ENCODE results near the gene SLC9A9. TPM values are rescaled to one million over a fixed set of nuclear protein-coding genes. Genes with fewer than 3 reads are reported as not detected.

Gene SLC9A9
- total RNA-seq, 8 experiments from 2014 or later = 0.29 to 11.3 (median 5.9) TPM

- no peak for ATAC-seq (replicated peaks in 6 of 8)
- in situ Hi-C loops (cut with MboI; ENCODE audit: low pct_unique_long_range_greater_than_20kb in 2 of 9, low sequenced_read_pairs in 9 of 9, unreplicated experiment in 9 of 9) = loop anchor here in 2 of 9 experiments (25.0 kb wide), 2 partner anchors 303 to 428 kb away; no protein-coding TSS in a partner anchor
- no peak overlapping the region for H3K27ac ChIP-seq
- no peak overlapping the region for H3K4me3 ChIP-seq
- WGBS, 10 experiments = 67 to 100% (median 95%) methylated on average over 1 to 4 of the region's 4 CpGs
- peaks cover 11 to 30% of the 10 kb centered on the region in 2 donors for H3K4me1 ChIP-seq (replicated peaks in 1 of 2)
Measured at GRCh38 chr3:143334231-143334630, 514.0 kb downstream of the SLC9A9 start.

GRCh38 chr3:143333367-143333766 is 514.9 kb downstream of the SLC9A9 start:
- in situ Hi-C loops (cut with MboI; ENCODE audit: low pct_unique_long_range_greater_than_20kb in 2 of 9, low sequenced_read_pairs in 9 of 9, unreplicated experiment in 9 of 9) = loop anchor here in 2 of 9 experiments (25.0 kb wide), 2 partner anchors 304 to 429 kb away; no protein-coding TSS in a partner anchor
- 0 to 80% (median 55%) methylated on average over 1 to 2 of the region's 2 CpGs; no CpG with 5 or more reads in 3 of the 10 experiments for WGBS, 10 experiments
- Histone ChIP-seq H3K27ac (no peak overlapping the region), H3K4me1 (replicated peaks in 1 of 2) (peaks cover 9 to 28% of the 10 kb centered on the region in 2 donors), H3K4me3 (no peak overlapping the region)
- ATAC-seq (replicated peaks in 6 of 8) = no peak

GRCh38 chr3:143332026-143332425 is 516.2 kb downstream of the SLC9A9 start:
- ATAC-seq (replicated peaks in 6 of 8) = no peak
- in situ Hi-C loops (cut with MboI; ENCODE audit: low pct_unique_long_range_greater_than_20kb in 2 of 9, low sequenced_read_pairs in 9 of 9, unreplicated experiment in 9 of 9) = loop anchor here in 2 of 9 experiments (25.0 kb wide), 2 partner anchors 305 to 430 kb away; no protein-coding TSS in a partner anchor
- WGBS, 10 experiments = 0 to 80% (median 50%) methylated on average over 1 of the region's 1 CpG; no CpG with 5 or more reads in 3 of the 10 experiments
- Histone ChIP-seq H3K4me1 (replicated peaks in 1 of 2) (peaks cover 9 to 28% of the 10 kb centered on the region in 2 donors), H3K4me3 (no peak overlapping the region), H3K27ac (no peak overlapping the region)

- Histone ChIP-seq H3K4me1 (replicated peaks in 1 of 2) (peaks cover 9 to 28% of the 10 kb centered on the region in 2 donors), H3K4me3 (no peak overlapping the region), H3K27ac (no peak overlapping the region)
- peak in 6 of 8 experiments; percentile 58 to 77 (median 70) for ATAC-seq (replicated peaks in 6 of 8)
- in situ Hi-C loops (cut with MboI; ENCODE audit: low pct_unique_long_range_greater_than_20kb in 2 of 9, low sequenced_read_pairs in 9 of 9, unreplicated experiment in 9 of 9) = loop anchor here in 2 of 9 experiments (25.0 kb wide), 2 partner anchors 306 to 431 kb away; no protein-coding TSS in a partner anchor
- WGBS, 10 experiments = 0 to 92% (median 57%) methylated on average over 2 to 5 of the region's 5 CpGs; no CpG with 5 or more reads in 2 of the 10 experiments
Measured at GRCh38 chr3:143331350-143331749, 516.9 kb downstream of the SLC9A9 start.

- Histone ChIP-seq H3K27ac (no peak overlapping the region), H3K4me3 (no peak overlapping the region), H3K4me1 (replicated peaks in 1 of 2) (peaks cover 9 to 28% of the 10 kb centered on the region in 2 donors)
- peak in 6 of 8 experiments; percentile 1 to 46 (median 20) for ATAC-seq (replicated peaks in 6 of 8)
- in situ Hi-C loops (cut with MboI; ENCODE audit: low pct_unique_long_range_greater_than_20kb in 2 of 9, low sequenced_read_pairs in 9 of 9, unreplicated experiment in 9 of 9) = loop anchor here in 2 of 9 experiments (25.0 kb wide), 2 partner anchors 307 to 432 kb away; no protein-coding TSS in a partner anchor
- 0 to 75% (median 0%) methylated on average over 1 to 2 of the region's 2 CpGs; no CpG with 5 or more reads in 2 of the 10 experiments for WGBS, 10 experiments
Measured at GRCh38 chr3:143330296-143330868, 517.9 kb downstream of the SLC9A9 start.

GRCh38 chr3:143329567-143330211 is 518.6 kb downstream of the SLC9A9 start:
- Histone ChIP-seq H3K4me1 (replicated peaks in 1 of 2) (peaks cover 9 to 28% of the 10 kb centered on the region in 2 donors), H3K4me3 (no peak overlapping the region), H3K27ac (peak overlapping the region in 1 of 2 donors; percentile 24)
- 10 to 100% (median 73%) methylated on average over 1 to 13 of the region's 19 CpGs; no CpG with 5 or more reads in 1 of the 10 experiments for WGBS, 10 experiments
- in situ Hi-C loops (cut with MboI; ENCODE audit: low pct_unique_long_range_greater_than_20kb in 2 of 9, low sequenced_read_pairs in 9 of 9, unreplicated experiment in 9 of 9) = loop anchor here in 2 of 9 experiments (5.0 to 25.0 kb wide), 3 partner anchors 202 to 433 kb away; no protein-coding TSS in a partner anchor
- peak; percentile 5 to 88 (median 66) for ATAC-seq (replicated peaks in 6 of 8)

- in situ Hi-C loops (cut with MboI; ENCODE audit: low pct_unique_long_range_greater_than_20kb in 2 of 9, low sequenced_read_pairs in 9 of 9, unreplicated experiment in 9 of 9) = loop anchor here in 2 of 9 experiments (5.0 to 25.0 kb wide), 3 partner anchors 201 to 434 kb away; no protein-coding TSS in a partner anchor
- no peak overlapping the region for H3K4me3 ChIP-seq
- H3K27ac ChIP-seq = no peak overlapping the region
- 3 to 100% (median 82%) methylated on average over 2 to 5 of the region's 5 CpGs; no CpG with 5 or more reads in 1 of the 10 experiments for WGBS, 10 experiments
- ATAC-seq (replicated peaks in 6 of 8) = no peak
- peaks cover 9 to 28% of the 10 kb centered on the region in 2 donors for H3K4me1 ChIP-seq (replicated peaks in 1 of 2)
Measured at GRCh38 chr3:143328451-143328850, 519.8 kb downstream of the SLC9A9 start.

GRCh38 chr3:143326983-143327778 is 521.1 kb downstream of the SLC9A9 start:
- 92 to 100% (median 100%) methylated on average over 1 of the region's 1 CpG; no CpG with 5 or more reads in 2 of the 10 experiments for WGBS, 10 experiments
- in situ Hi-C loops (cut with MboI; ENCODE audit: low pct_unique_long_range_greater_than_20kb in 2 of 9, low sequenced_read_pairs in 9 of 9, unreplicated experiment in 9 of 9) = loop anchor here in 2 of 9 experiments (5.0 to 25.0 kb wide), 3 partner anchors 200 to 435 kb away; no protein-coding TSS in a partner anchor
- ATAC-seq (replicated peaks in 6 of 8) = peak in 1 of 8 experiments; percentile 1
- H3K4me3 ChIP-seq = no peak overlapping the region
- peaks cover 9 to 28% of the 10 kb centered on the region in 2 donors for H3K4me1 ChIP-seq (replicated peaks in 1 of 2)
- H3K27ac ChIP-seq = no peak overlapping the region

GRCh38 chr3:143321058-143321769 is 527.1 kb downstream of the SLC9A9 start:
- 73 to 100% (median 90%) methylated on average over 1 to 5 of the region's 5 CpGs; no CpG with 5 or more reads in 3 of the 10 experiments for WGBS, 10 experiments
- Histone ChIP-seq H3K4me1 (replicated peaks in 1 of 2) (no peaks in the 10 kb centered on the region), H3K27ac (no peak overlapping the region), H3K4me3 (no peak overlapping the region)
- in situ Hi-C loops (cut with MboI; ENCODE audit: low pct_unique_long_range_greater_than_20kb in 2 of 9, low sequenced_read_pairs in 9 of 9, unreplicated experiment in 9 of 9) = loop anchor here in 2 of 9 experiments (25.0 kb wide), 1 partner anchor 184 kb away; no protein-coding TSS in a partner anchor
- no peak for ATAC-seq (replicated peaks in 6 of 8)

GRCh38 chr3:143315766-143316165 is 532.5 kb downstream of the SLC9A9 start:
- Histone ChIP-seq H3K27ac (no peak overlapping the region), H3K4me3 (no peak overlapping the region), H3K4me1 (replicated peaks in 1 of 2) (no peaks in the 10 kb centered on the region)
- in situ Hi-C loops (cut with MboI; ENCODE audit: low pct_unique_long_range_greater_than_20kb in 2 of 9, low sequenced_read_pairs in 9 of 9, unreplicated experiment in 9 of 9) = loop anchor here in 2 of 9 experiments (25.0 kb wide), 1 partner anchor 178 kb away; no protein-coding TSS in a partner anchor
- no peak for ATAC-seq (replicated peaks in 6 of 8)
- 40 to 100% (median 89%) methylated on average over 1 to 5 of the region's 5 CpGs; no CpG with 5 or more reads in 3 of the 10 experiments for WGBS, 10 experiments

GRCh38 chr3:143314251-143315093 is 533.8 kb downstream of the SLC9A9 start:
- ATAC-seq (replicated peaks in 6 of 8) = peak in 3 of 8 experiments; percentile 63 to 79 (median 73)
- Histone ChIP-seq H3K27ac (no peak overlapping the region), H3K4me3 (no peak overlapping the region), H3K4me1 (replicated peaks in 1 of 2) (no peaks in the 10 kb centered on the region)
- in situ Hi-C loops (cut with MboI; ENCODE audit: low pct_unique_long_range_greater_than_20kb in 2 of 9, low sequenced_read_pairs in 9 of 9, unreplicated experiment in 9 of 9) = loop anchor here in 2 of 9 experiments (25.0 kb wide), 1 partner anchor 177 kb away; no protein-coding TSS in a partner anchor
- WGBS, 10 experiments = 0 to 79% (median 56%) methylated on average over 1 to 8 of the region's 9 CpGs

Data from motor neuron (in vitro differentiated cells).